GM18858 (cell line): ENCODE data around the gene HDAC4.
"Not testable (repeated sequence)": the region's sequence is repeated elsewhere in the genome, so short reads cannot be mapped to it uniquely, and the experiment has no call there.

Experiments used
- ATAC-seq: cut with Tn5 transposase; IDR thresholded peaks from one replicate; pipeline ENCODE4 v1.9.1; 2021; ENCODE audit not compliant: unreplicated experiment

The HDAC4 gene

DNA sequence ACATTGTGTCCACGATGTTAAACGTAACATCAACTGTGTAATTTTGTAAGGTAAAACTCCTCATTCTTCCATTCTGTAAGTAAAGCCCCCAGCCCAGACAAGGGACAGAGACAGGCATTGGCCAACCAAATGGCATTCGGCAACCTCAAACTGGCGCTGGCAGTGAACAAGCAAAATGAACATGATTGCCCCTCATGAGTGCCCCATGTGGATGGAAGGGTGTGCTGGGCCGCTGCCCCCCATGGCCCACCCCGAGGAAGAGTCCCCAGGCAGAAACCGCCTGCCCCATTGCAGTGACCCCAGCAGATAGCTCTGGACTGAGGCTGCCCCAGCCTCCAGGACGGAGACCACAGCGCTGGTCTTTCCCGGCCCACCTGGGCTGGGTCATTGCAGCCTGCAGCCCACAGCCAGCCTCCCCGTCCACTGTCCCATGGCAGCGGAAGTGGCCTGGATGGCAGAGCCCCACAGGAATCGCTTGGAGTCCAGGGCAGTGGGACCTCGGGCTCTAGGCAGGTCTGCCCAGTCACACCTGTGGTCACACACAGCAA, 220.2 kb downstream of the HDAC4 start:
- ATAC-seq, result no peak

- ATAC-seq, result no peak
These were observed 220.9 kb downstream of the HDAC4 start for GRCh38 chr2:239179851-239180371.

- ATAC-seq, result no peak
These were observed 221.9 kb downstream of the HDAC4 start for GRCh38 chr2:239178954-239179353.

DNA sequence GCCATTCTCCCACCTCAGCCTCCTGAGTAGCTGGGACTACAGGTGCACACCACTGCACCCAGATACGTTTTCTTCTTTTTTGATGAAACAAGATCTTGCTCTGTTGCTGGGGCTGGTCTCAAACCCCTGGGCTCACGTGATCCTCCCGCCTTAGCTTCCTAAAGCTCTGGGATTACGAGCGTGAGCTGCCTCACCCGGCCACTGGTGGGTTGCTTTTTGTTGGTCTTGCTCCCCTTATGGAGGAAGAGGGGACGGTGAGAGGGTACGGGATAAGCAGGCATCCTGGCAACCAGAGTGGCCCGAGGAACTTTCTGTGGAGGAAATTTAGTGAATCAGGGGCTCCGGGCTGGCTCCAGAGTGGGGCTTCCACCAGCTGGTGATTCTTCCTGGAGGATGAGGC, 222.3 kb downstream of the HDAC4 start:
- no peak for ATAC-seq

- no peak for ATAC-seq
These were observed 222.9 kb downstream of the HDAC4 start for GRCh38 chr2:239177908-239178307.

GRCh38 chr2:239177325-239177724, 223.5 kb downstream of the HDAC4 start:
- ATAC-seq, result no peak

- ATAC-seq, result not testable (repeated sequence)
These were observed 224.5 kb downstream of the HDAC4 start for GRCh38 chr2:239176138-239176803.

- no peak for ATAC-seq
These were observed 225.6 kb downstream of the HDAC4 start for GRCh38 chr2:239175181-239175580.

- ATAC-seq, result no peak
These were observed 227.5 kb downstream of the HDAC4 start for GRCh38 chr2:239173301-239173700.

- no peak for ATAC-seq
These were observed 229.2 kb downstream of the HDAC4 start for GRCh38 chr2:239171643-239172042.

GRCh38 chr2:239169311-239170048, 231.3 kb downstream of the HDAC4 start:
- no peak for ATAC-seq

GRCh38 chr2:239168575-239168974, 232.2 kb downstream of the HDAC4 start:
- ATAC-seq, result no peak

DNA sequence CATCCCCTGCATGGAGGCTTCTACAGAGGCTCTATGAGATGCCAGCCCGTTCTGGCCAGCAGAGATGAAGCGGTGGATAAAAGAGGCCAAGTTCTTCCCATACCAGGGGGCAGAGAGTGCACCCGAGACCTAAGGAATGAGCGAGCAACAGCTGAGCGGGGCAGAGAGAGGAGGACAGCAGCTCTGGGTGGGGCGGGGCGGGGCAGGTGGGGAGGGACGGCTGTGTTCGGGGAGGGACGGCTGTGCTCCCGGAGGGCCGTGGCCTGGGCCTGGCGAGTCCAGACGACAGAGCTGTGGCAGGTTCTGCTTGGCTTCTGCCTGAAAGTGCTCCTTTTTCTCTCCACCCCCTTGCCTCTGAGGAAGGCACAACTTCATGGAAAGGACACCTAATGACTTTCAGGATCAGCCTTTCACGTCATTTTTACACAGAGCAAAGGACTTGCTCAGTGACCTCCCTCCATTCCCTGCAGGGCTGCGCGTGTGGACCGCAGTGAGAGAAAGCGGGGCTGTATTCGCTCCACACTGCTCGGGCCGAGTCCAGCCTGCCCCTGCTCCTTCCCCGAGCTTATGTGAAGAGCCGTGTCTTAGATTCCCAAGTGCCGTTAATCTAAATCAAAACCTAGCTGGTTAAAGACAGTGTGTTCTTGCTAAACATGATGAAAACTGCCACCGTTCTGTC, 232.9 kb downstream of the HDAC4 start:
- no peak for ATAC-seq

GRCh38 chr2:239167011-239167673, 233.7 kb downstream of the HDAC4 start:
- ATAC-seq, result no peak

DNA sequence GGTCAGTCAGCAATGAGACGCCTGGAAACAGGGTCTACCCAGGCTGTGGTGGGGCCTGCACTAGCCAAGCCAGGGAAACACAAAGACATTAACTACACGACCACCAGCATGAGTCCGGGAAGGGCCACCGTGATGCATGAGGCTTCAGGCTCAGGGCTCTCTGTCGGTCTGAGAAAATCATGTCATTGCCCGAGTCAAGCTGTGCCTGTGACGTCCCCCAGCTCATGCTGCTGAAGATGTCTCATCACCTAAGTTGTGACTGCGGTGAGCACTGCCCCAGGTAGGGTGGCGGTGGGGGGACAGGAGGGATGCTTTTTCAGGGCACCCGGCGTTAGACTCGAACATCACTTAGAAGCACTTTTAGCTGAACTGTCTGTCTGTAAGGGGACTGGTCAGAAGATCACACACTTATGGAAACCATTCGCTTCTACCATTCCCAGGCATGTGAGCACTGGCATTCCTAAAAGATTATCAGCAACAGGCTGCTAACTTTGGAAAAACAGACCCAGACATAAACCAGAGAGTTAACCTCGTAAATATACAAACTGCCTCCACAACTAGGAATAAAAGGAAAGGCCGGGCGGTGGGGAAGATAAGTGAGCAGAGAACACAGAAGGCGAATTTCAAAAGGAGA, 234.5 kb downstream of the HDAC4 start:
- no peak for ATAC-seq

DNA sequence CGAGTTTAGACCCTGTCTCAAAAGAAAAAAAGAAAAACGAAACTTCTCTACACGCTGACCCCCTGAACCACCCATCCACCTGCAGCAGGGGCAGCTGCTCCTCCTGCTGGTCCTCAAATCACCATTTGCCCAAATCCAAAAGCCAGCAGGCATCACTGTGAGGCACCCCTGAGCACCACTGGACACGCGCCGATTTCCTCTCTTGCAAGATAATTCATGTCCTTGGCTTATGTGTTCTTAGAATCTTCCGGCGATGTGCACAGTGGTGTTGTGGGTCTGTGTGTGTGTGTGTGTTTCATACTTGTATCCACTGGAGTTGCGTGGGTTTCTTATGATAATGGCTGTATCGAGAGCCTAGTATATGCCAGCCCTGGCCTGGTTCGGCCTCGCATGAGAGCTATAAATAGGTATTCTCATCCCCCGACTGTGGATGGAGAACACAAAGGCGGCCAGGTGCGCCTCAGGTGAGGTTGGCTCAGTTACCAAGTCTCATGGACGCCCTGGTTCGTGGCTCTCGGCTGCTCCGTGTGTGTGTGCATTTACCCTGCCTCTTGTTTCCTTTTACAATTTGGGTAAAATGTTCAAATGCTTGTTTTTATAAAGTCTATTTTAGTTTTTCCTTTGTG, 235.5 kb downstream of the HDAC4 start:
- no peak for ATAC-seq

GRCh38 chr2:239164335-239164871, 236.4 kb downstream of the HDAC4 start:
- ATAC-seq, result no peak

- ATAC-seq, result no peak
These were observed 237.0 kb downstream of the HDAC4 start for GRCh38 chr2:239163688-239164334.

GRCh38 chr2:239162976-239163687, 237.7 kb downstream of the HDAC4 start:
- no peak for ATAC-seq
